C4-2B (cell line): ENCODE results near the gene LINGO1.

Experiments used
- ZFX ChIP-seq: fragments of 450-650 bp; IDR thresholded peaks from 2 replicates; pipeline ENCODE4 v1.6.1; 2017
- TF ChIP-seq, protein P1 (sequence below): fragments of 450-650 bp; conservative IDR thresholded peaks from 2 replicates; pipeline ENCODE4 v1.5.1; 2017; ENCODE audit warnings: mild to moderate bottlenecking

DNA sequence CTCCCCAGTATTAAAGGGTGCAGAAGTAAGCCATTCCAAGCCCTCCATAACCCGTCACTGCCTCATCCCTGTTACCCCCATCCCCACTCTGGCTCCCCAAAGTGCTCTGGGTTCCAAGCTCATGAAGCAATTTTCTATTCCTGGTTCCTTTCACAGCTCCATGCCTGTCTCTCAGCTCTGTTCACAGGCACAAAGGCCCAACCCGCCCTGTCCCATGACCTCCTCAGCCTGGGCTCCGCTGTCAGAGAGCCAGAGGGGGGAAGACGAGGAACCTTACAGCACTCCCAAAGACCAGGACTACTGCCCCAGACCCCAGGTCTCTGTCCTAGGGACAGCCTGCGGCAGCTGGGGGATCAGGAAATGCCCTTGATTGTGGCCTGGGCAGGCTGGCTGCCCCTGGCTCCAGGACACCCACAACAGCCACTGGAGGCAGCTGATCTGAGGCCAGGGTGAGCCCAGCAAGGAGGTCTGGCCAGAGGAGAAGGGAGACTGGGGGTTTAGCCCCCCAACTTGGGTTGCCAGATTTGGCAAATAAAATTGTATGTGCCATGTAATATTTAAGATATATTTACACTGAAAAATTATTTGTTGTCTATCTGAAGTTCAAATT lies 43.2 kb upstream of the LINGO1 start:
- TF ChIP-seq, protein P1, sequence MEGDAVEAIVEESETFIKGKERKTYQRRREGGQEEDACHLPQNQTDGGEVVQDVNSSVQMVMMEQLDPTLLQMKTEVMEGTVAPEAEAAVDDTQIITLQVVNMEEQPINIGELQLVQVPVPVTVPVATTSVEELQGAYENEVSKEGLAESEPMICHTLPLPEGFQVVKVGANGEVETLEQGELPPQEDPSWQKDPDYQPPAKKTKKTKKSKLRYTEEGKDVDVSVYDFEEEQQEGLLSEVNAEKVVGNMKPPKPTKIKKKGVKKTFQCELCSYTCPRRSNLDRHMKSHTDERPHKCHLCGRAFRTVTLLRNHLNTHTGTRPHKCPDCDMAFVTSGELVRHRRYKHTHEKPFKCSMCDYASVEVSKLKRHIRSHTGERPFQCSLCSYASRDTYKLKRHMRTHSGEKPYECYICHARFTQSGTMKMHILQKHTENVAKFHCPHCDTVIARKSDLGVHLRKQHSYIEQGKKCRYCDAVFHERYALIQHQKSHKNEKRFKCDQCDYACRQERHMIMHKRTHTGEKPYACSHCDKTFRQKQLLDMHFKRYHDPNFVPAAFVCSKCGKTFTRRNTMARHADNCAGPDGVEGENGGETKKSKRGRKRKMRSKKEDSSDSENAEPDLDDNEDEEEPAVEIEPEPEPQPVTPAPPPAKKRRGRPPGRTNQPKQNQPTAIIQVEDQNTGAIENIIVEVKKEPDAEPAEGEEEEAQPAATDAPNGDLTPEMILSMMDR, result no peak
- TF ChIP-seq ZFX, result no peak
